Fibroblast of upper back skin (primary cell): ENCODE measurements around the gene ENO2.
"Not testable (repeated sequence)": the region's sequence is repeated elsewhere in the genome, so short reads cannot be mapped to it uniquely, and the experiment has no call there.

Source experiments
- DNase-seq: peaks from one replicate; pipeline ENCODE4 v3.0.0-alpha.2; 2013

The ENO2 gene

GRCh38 chr12:6914246-6914946, at the start of gene ENO2:
Gene ENO2 (plus strand): TSS chr12:6914580. CDS start chr12:6915833, 1,253 bp downstream.
- peak; percentile 67 for DNase-seq

DNA sequence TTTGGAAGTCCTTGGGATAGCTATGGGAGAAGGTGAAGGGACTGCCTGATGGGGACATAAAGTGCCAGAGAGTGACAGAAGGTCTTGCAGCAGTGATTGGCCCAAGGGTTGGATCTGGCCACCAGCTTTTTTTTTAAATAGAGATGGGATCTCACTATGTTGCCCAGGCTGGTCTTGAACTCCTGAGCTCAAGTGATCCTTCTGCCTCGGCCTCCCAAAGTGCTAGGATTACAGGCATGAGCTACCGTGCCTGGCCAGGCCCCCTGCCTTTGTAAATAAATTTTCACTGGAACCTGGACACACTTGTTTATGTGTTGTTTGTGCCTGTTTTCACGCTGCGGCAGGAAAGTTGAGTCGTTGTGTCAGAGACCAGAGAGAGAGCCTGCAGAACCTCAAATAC, 49.1 kb upstream of the ENO2 start:
- DNase-seq, result not testable (repeated sequence)

- no peak for DNase-seq
Observed at GRCh38 chr12:6866163-6866919, 48.0 kb upstream of the ENO2 start.

DNA sequence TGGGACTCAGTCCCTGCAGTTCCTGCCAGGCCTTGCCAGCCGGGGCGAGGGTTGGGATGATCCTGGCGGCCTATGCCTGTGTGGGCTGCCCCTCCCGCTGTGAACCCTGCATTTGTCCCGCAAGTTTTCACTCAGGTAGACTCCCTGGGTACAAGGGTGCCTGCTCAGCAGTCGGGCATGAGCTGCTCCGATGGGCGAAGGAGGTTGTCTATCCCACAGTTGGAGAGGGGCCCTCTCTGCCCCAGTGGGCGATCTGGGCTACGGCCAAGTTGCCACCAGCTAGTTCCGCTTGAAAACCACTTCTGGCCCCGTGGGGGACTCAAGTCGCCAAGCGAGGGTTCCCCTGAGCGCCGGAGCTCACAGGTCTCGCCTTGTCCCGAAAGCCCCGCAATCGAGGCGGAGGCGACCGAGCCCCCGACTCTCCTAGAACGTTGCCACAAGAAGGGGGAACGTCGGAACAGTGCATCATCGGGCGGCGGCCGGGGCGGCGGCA, 47.4 kb upstream of the ENO2 start:
- no peak for DNase-seq

DNA sequence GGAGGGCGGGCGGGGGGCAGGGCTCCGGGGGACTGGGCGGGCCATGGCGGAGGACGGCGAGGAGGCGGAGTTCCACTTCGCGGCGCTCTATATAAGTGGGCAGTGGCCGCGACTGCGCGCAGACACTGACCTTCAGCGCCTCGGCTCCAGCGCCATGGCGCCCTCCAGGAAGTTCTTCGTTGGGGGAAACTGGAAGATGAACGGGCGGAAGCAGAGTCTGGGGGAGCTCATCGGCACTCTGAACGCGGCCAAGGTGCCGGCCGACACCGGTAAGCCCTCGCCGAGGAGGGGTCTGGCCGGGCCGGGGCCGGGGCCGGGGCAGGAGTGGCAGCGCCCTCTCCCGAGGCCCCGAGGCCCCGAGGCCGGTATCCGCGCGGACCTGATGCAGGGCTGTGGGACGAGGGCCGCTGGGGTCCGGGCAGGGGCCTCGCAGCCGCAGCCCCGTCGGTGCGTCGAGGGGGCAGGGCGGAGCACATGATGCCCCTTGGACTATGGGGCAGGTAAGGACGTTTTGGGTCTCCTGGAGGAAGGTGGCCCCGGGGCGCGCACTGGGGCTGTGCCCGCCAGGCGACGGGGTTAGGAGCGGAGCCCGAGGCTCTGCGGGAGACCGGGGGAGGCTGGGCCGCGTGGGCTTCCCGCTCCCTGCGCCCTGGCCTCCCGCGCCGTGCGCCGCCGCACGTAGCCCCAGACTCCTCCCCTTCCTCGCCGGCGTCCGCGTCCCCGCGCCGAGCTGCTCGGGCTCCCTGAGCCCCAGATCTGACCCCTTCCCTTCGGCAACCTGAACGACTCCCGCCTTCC, 46.8 kb upstream of the ENO2 start, which contains the start of gene TPI1:
Gene TPI1, plus strand, starts transcription at position 119 of the 798 bp plus-strand sequence. Its CDS starts 36 bp downstream, at position 155.
- peak; percentile 79 for DNase-seq

DNA sequence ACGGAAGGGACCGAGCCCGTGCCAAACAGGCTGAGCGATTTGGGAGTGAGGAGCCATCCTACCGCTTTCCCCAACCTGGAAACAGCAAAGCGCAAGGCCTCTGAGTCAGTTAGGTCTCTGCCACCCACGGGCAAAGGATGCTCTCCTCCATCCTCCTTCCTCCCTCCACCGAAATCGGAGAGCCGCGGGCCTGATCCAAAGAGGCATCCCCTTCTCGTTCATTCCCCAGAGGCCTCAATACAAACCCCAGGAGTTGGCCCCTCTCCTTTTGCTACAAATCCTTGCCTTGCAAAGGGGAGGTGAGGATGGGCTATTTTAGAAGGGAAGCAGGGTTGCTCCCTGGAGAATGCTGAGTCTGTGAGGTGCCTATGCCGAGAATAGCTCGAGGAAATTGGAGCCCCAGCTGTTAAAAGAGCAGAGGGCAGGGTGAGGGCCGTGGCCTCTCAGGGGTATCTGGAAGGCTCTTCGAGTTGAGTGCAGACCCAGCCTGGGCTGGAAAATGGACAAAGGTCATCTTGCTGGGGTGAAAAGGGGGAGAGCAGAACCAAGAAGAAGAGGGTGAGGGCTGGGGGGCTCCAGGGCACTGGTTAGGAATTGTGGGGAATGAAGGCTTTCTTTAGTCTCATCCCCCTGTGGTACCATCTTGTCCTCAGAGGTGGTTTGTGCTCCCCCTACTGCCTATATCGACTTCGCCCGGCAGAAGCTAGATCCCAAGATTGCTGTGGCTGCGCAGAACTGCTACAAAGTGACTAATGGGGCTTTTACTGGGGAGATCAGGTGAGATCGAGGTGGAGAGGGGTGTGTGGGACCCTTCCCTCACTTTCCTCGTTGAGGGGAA, 46.0 kb upstream of the ENO2 start:
- DNase-seq, result peak; percentile 38

GRCh38 chr12:6869049-6870021, 45.0 kb upstream of the ENO2 start:
- DNase-seq, result peak; percentile 69

DNA sequence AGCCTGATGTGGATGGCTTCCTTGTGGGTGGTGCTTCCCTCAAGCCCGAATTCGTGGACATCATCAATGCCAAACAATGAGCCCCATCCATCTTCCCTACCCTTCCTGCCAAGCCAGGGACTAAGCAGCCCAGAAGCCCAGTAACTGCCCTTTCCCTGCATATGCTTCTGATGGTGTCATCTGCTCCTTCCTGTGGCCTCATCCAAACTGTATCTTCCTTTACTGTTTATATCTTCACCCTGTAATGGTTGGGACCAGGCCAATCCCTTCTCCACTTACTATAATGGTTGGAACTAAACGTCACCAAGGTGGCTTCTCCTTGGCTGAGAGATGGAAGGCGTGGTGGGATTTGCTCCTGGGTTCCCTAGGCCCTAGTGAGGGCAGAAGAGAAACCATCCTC, 44.1 kb upstream of the ENO2 start:
- DNase-seq, result not testable (repeated sequence)

- DNase-seq, result no peak
Observed at GRCh38 chr12:6871052-6871957, 43.1 kb upstream of the ENO2 start.

DNA sequence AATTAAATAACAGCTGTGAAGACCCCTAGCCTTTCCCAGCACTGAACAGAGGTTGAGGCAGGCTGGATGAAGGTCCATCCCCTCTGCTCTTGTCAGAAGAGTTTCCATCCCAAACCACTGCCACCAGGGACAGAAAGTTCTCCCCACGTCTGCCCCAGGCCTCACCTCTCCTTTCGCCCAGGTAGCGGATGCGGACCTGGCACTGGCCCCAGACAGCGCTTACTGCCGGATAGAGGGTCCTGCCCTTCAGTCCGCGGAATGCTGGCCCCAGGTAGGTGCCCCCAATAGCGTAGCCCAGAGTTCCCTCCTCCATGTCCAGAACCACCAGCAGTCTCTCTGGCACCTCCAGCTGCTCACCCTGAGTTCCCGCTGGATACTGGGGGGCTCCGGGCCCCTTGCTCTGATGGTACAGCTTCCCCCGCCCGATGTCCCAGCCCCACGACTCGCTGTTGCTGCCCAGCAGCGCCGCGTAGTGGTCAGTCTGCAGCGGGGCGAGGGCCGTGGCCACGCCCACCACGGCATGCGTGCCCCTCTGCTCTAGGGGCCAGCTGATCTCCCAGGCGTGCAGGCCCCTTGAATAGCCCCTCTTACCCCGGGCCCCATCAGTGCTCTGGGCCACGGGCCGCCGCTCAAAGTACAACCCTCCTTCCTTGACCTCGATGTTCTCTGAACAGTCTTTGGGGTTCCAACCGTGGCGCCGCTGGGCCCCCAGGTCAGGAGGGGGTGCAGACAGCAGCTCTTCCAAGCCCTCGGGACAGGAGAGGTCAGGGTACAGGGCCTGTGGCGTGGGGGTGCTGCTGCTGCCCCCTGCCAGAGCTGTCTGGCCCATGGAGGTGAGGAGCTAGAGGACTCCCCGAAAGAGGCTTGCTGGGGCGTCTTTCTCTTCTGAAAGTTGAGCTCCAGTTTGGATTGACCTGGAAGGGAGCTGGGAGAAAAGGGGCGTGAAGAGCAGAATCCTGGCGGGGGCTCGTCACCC, 42.0 kb upstream of the ENO2 start:
- peak; percentile 73 for DNase-seq

- peak; percentile 93 for DNase-seq
Observed at GRCh38 chr12:6873094-6874014, 41.0 kb upstream of the ENO2 start, which contains the start of gene SPSB2. Gene SPSB2 (minus strand): TSS chr12:6873303. CDS start chr12:6872901, 402 bp downstream.

DNA sequence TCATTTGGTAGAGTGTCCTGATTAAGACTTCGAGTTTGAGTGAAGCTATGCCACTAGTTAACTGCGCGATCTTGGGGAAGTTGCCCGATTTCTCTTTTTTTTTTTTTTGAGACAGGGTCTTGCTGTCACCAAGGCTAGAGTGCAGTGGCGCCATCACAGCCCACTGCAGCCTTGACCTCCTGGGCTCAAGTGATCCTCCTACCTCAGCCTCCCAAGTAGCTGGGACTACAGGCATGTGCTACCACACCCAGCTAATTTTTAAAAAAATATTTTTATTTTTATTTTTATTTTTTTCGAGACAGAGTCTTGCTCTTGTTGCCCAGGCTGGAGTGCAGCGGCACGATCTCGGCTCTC, 40.4 kb upstream of the ENO2 start:
- DNase-seq, result not testable (repeated sequence)

DNA sequence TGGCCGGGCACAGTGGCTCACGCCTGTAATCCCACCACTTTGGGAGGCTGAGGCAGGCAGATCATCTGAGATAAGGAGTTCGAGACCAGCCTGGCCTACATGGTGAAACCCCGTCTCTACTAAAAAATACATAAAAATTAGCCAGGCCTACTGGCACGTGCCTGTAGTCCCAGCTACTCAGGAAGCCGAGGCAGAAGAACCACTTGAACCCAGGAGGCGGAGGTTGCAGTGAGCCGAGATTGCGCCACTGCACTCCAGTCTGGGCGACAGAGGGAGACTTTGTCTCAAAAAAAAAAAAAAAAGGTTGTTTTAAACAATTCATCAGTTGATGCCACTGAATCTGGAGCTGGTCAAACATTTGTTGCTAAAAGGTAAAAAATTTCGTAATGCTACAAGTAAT, 34.6 kb upstream of the ENO2 start:
- DNase-seq, result not testable (repeated sequence)

- DNase-seq, result no peak
Observed at GRCh38 chr12:6883252-6883651, 31.1 kb upstream of the ENO2 start.

DNA sequence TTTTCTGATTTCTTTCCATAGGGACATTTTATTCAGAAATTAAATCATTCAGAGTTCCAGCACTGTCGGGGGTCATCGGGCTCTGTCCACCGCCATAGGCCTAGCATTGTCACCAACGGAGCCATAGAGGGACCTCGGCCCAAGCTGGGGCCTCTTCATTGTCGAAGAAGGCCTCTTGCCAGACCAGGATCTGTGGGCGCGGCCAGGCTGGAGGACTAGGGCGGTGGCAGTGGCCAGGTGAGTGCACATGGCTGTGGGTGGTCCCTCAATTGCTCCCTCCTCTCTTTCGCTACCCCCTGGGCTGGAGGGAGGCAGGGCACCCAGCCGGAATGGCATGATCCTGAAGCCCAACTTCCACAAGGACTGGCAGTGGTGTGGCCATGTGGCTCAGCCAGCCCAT, 30.7 kb upstream of the ENO2 start:
- no peak for DNase-seq

- DNase-seq, result no peak
Observed at GRCh38 chr12:6884539-6884938, 29.8 kb upstream of the ENO2 start.
